ENCODE data around the gene OSBPL5.

Gene OSBPL5

DNA sequence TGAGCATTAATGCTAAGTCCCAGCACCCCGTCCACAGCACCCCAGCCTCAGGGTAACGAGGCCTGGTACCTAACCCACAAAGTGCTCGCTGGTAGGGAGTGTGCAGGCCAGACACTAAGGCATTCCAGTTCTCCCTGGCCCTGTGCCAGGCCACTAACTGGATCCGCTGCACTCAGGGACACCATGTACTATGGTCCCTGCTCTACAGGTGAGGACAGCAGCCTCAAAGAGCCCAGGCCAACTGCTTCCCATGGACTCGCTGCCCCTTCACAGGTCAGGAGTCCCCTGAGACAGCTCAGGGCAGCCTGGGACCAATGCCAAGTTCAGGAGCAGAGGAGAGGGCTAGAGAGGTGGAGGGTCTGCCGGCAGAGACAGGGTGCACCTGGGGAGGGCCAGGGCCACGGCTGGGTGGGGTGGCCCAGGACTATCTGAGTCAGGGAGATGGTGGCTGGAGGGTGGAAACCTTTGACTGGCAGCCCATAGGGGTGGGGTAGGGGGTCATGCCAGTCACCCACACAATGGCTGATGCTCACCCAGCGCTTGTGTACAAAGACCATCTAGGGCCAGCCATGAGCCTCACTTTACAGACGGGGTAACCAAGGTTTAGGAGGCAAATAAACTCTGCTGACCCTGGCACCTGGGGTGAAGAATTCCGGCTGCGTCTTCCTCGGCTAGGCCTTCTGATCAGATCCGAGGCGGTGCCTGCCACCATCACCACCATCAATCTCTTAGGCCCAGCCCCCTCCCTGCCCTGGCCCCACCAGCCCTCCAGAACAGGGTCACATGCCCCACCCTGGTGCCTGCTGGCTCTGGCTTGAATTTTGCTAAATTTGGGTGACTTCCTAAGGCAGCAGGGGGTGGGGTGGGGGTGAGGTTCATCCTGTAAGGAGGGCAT is 5.6 kb downstream of the OSBPL5 start:
- H3K4me1 ChIP-seq (ENCODE audit: low read length) = no peaks in the 10 kb centered on the region
- H3K27me3 ChIP-seq (ENCODE audit: low read depth, low read length) = no peaks in the 10 kb centered on the region
- H3K36me3 ChIP-seq (replicated peaks; ENCODE audit: low read depth, low read length) = no peaks in the 10 kb centered on the region
- no peak overlapping the region for H3K27ac ChIP-seq (ENCODE audit: low read length)
- no peak for TF ChIP-seq EZH2phosphoT487 (IDR thresholded peaks at IDR 0.05; ENCODE audit: low read depth)
- TF ChIP-seq, protein P1, sequence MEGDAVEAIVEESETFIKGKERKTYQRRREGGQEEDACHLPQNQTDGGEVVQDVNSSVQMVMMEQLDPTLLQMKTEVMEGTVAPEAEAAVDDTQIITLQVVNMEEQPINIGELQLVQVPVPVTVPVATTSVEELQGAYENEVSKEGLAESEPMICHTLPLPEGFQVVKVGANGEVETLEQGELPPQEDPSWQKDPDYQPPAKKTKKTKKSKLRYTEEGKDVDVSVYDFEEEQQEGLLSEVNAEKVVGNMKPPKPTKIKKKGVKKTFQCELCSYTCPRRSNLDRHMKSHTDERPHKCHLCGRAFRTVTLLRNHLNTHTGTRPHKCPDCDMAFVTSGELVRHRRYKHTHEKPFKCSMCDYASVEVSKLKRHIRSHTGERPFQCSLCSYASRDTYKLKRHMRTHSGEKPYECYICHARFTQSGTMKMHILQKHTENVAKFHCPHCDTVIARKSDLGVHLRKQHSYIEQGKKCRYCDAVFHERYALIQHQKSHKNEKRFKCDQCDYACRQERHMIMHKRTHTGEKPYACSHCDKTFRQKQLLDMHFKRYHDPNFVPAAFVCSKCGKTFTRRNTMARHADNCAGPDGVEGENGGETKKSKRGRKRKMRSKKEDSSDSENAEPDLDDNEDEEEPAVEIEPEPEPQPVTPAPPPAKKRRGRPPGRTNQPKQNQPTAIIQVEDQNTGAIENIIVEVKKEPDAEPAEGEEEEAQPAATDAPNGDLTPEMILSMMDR (IDR thresholded peaks at IDR 0.05; ENCODE audit: low read depth, low read length) = no peak
- no peaks in the 10 kb centered on the region for H4K20me1 ChIP-seq (ENCODE audit: insufficient read depth, low read length)
- H3K4me3 ChIP-seq (ENCODE audit: low read length) = no peak overlapping the region
- H3K9me3 ChIP-seq (ENCODE audit: insufficient read depth, low read length) = no peaks in the 10 kb centered on the region
- H3K4me2 ChIP-seq (ENCODE audit: low read length) = no peak overlapping the region
- no peaks in the 10 kb centered on the region for H3K79me2 ChIP-seq (ENCODE audit: low read length)
- H3K9ac ChIP-seq (ENCODE audit: low read length) = no peak overlapping the region
- H2AFZ ChIP-seq (ENCODE audit: low read depth, low read length) = no peak overlapping the region

DNA sequence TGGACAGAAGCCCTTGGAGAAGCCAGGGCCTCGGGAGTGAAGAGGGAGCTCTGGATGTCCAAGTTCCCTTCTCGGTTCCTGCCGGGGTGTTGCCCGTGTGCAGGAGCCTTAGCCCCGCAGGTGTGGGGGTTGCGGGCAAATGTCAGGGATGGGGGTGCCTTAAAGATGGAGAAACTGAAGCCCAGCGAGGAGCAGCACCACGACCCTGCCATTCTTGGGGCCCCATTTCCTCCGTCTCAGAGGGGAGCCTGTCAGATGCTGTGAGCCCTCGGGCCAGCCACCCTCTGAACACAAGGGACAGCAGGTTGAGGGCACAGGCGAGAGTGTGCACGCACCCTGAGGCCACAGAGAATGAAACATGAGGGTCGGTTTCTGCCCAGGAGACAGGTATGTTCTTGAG is 6.3 kb downstream of the OSBPL5 start:
- Histone ChIP-seq H3K27ac (ENCODE audit: low read length) (no peak overlapping the region), H3K4me1 (ENCODE audit: low read length) (no peaks in the 10 kb centered on the region), H4K20me1 (ENCODE audit: insufficient read depth, low read length) (no peaks in the 10 kb centered on the region), H3K4me3 (ENCODE audit: low read length) (no peak overlapping the region), H3K4me2 (ENCODE audit: low read length) (no peak overlapping the region), H3K79me2 (ENCODE audit: low read length) (no peaks in the 10 kb centered on the region), H2AFZ (ENCODE audit: low read depth, low read length) (no peak overlapping the region), H3K27me3 (ENCODE audit: low read depth, low read length) (no peaks in the 10 kb centered on the region), H3K9me3 (ENCODE audit: insufficient read depth, low read length) (no peaks in the 10 kb centered on the region), H3K36me3 (replicated peaks; ENCODE audit: low read depth, low read length) (no peaks in the 10 kb centered on the region), H3K9ac (ENCODE audit: low read length) (no peak overlapping the region)
- TF ChIP-seq EZH2phosphoT487 (IDR thresholded peaks at IDR 0.05; ENCODE audit: low read depth) = no peak
- TF ChIP-seq, protein P1 (IDR thresholded peaks at IDR 0.05; ENCODE audit: low read depth, low read length) = no peak

DNA sequence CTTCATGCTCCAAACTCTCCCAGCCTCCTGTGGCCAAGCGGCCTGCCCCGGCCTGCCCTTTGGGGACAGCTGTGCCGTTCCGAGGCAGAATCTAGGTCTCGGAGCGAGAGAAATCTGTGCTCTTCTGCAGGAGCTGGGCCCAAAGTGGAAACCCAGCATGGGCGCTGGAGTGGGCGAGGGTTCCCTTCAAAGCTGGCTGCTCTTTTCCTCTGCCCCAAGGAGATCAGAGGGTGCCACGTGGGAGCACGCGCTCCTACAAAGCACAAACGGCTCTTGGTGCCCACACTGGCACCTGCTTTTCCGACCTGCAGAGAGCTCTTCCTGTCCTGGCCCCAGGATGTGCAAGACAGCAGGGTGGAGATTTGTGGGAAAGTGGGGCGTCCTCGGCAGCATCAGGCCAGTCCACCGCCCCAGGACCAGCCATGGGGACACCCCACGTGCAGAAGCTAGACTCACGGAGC is 6.9 kb downstream of the OSBPL5 start:
- Histone ChIP-seq H3K27me3 (ENCODE audit: low read depth, low read length) (no peaks in the 10 kb centered on the region), H3K79me2 (ENCODE audit: low read length) (no peaks in the 10 kb centered on the region), H3K4me2 (ENCODE audit: low read length) (no peak overlapping the region), H4K20me1 (ENCODE audit: insufficient read depth, low read length) (no peaks in the 10 kb centered on the region), H2AFZ (ENCODE audit: low read depth, low read length) (no peak overlapping the region), H3K9ac (ENCODE audit: low read length) (no peak overlapping the region), H3K27ac (ENCODE audit: low read length) (no peak overlapping the region), H3K4me3 (ENCODE audit: low read length) (no peak overlapping the region), H3K4me1 (ENCODE audit: low read length) (no peaks in the 10 kb centered on the region), H3K9me3 (ENCODE audit: insufficient read depth, low read length) (no peaks in the 10 kb centered on the region), H3K36me3 (replicated peaks; ENCODE audit: low read depth, low read length) (no peaks in the 10 kb centered on the region)
- TF ChIP-seq, protein P1 (IDR thresholded peaks at IDR 0.05; ENCODE audit: low read depth, low read length) = no peak
- TF ChIP-seq EZH2phosphoT487 (IDR thresholded peaks at IDR 0.05; ENCODE audit: low read depth) = no peak

DNA sequence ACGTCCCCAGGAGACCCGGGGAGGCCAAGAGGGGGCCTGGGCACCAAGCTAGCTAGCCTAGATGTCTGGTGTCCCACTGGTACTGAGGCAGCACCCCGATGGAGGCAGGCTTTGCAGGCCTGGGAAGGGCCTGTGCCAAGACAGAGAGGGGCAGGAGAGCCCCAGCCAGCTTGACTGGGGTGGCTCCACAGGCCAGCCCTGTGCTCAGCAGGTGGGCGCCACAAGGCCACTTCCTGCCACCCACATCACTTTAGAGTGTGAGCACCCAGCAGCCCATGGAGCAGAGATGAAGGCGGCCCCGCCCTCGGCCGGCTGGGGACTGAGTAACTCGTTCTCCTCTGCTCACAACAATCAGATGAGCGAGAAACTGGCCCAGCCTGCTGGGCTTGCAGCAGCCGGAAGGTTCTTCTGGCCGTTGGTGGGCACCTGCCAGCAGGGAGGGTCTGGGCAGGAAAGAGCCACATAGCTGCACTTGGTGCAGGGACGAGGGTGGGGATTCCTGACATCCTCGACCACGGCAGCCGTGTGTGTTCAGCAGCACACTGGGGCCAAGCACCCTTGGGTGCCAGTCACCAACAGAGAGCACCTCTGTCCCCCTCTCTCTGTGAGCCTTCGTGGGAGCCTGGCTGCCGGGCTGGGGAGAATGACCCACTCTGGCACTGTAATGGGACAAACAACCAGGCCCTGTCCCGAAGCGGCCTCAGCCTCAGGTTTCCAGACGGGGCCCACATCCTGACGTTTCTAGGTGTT is 7.6 kb downstream of the OSBPL5 start:
- no peaks in the 10 kb centered on the region for H3K79me2 ChIP-seq (ENCODE audit: low read length)
- H3K36me3 ChIP-seq (replicated peaks; ENCODE audit: low read depth, low read length) = no peaks in the 10 kb centered on the region
- H3K9me3 ChIP-seq (ENCODE audit: insufficient read depth, low read length) = no peaks in the 10 kb centered on the region
- H3K4me3 ChIP-seq (ENCODE audit: low read length) = no peak overlapping the region
- H3K4me1 ChIP-seq (ENCODE audit: low read length) = no peaks in the 10 kb centered on the region
- no peak overlapping the region for H3K9ac ChIP-seq (ENCODE audit: low read length)
- H3K27me3 ChIP-seq (ENCODE audit: low read depth, low read length) = no peaks in the 10 kb centered on the region
- TF ChIP-seq EZH2phosphoT487 (IDR thresholded peaks at IDR 0.05; ENCODE audit: low read depth) = no peak
- TF ChIP-seq, protein P1 (IDR thresholded peaks at IDR 0.05; ENCODE audit: low read depth, low read length) = no peak
- no peak overlapping the region for H2AFZ ChIP-seq (ENCODE audit: low read depth, low read length)
- H3K27ac ChIP-seq (ENCODE audit: low read length) = no peak overlapping the region
- H4K20me1 ChIP-seq (ENCODE audit: insufficient read depth, low read length) = no peaks in the 10 kb centered on the region
- no peak overlapping the region for H3K4me2 ChIP-seq (ENCODE audit: low read length)
